GM12878 (cell line): ENCODE data around the gene CCHCR1. TPM values are rescaled to one million over a fixed set of nuclear protein-coding genes. Genes with fewer than 3 reads are reported as not detected.

Experiments
- ATAC-seq: fragments of 200-7000 bp; cut with Tn5 transposase; 3 replicates; pipeline ENCODE4 v1.9.1; 2020; ENCODE audit warnings: mild to moderate bottlenecking, moderate library complexity
- BruUV-seq: library from RNA; stranded (reverse); fragments of 400-500 nt; replicated peaks from 2 replicates; lab custom pipeline; 2021; lab: Mats Ljungman, UMichigan
- CTCF ChIA-PET: fragments of 300-600 bp; sonication (Branson Sonifier 250); formaldehyde crosslinking; extraction: SDS; loops from one replicate; lab custom pipeline; 2021; ENCODE audit warnings: inconsistent platforms; lab: Yijun Ruan, JAX
- POLR2A ChIA-PET: fragments of 350-600 bp; formaldehyde crosslinking; extraction: SDS; loops from one replicate; lab custom pipeline; 2021; ENCODE audit warnings: inconsistent platforms; lab: Charles Lee
- RAD21 ChIA-PET: fragments of 300-600 bp; sonication (Branson Sonifier 250); formaldehyde crosslinking; loops from one replicate; lab custom pipeline; 2023; ENCODE audit warnings: antibody characterized with exemption; ENCODE audit not compliant: unreplicated experiment; lab: Charles Lee
- SMC1A ChIA-PET: fragments of 300-600 bp; sonication (Branson Sonifier 250); formaldehyde crosslinking; loops from one replicate; lab custom pipeline; 2023; ENCODE audit not compliant: unreplicated experiment, uncharacterized antibody; lab: Charles Lee
- DNase-seq: peaks from one replicate; pipeline ENCODE4 v3.0.0-alpha.2; 2011; ENCODE audit warnings: low read depth, low spot score
- FAIRE-seq: peaks from 3 replicates; lab custom pipeline; 2011; peaks lifted over from hg19 to GRCh38; lab: Jason Lieb, UNC
- H2AFZ ChIP-seq: 2 replicates; pipeline ENCODE4 v1.6.0; 2011; ENCODE audit warnings: low read depth, low read length, control low read depth; ENCODE audit not compliant: control insufficient read depth
- H3K27ac ChIP-seq: 2 replicates; pipeline ENCODE4 v1.5.1; 2011; ENCODE audit warnings: control low read depth; ENCODE audit not compliant: control insufficient read depth, insufficient read depth
- H3K27me3 ChIP-seq, 2 experiments: replicated peaks in 1 of 2; 2 replicates each; pipeline versions ENCODE4 v1.6.0 to v1.6.1; 2011; ENCODE audit warnings: low read length in 1 of 2; ENCODE audit not compliant: control insufficient read depth in 2 of 2, insufficient read depth in 2 of 2
- H3K36me3 ChIP-seq, 2 experiments: 2 replicates each; pipeline ENCODE4 v1.5.1; 2011; ENCODE audit warnings: low read length in 1 of 2; ENCODE audit not compliant: control insufficient read depth in 2 of 2, insufficient read depth in 2 of 2
- H3K4me1 ChIP-seq: 2 replicates; pipeline ENCODE4 v1.6.1; 2011; ENCODE audit warnings: mild to moderate bottlenecking, low read length, moderate library complexity, mixed read lengths; ENCODE audit not compliant: control insufficient read depth, insufficient read depth
- H3K4me2 ChIP-seq: 2 replicates; pipeline ENCODE4 v1.6.0; 2011; ENCODE audit warnings: control low read depth; ENCODE audit not compliant: control insufficient read depth, insufficient read depth
- H3K4me3 ChIP-seq: fragments of 200-600 bp; sonication (generic); 2 replicates; pipeline ENCODE4 v1.5.1; 2016
- H3K79me2 ChIP-seq: 2 replicates; pipeline ENCODE4 v1.6.0; 2011; ENCODE audit warnings: low read length; ENCODE audit not compliant: control insufficient read depth, insufficient read depth
- H3K9ac ChIP-seq: 2 replicates; pipeline ENCODE4 v1.8.0; 2011; ENCODE audit warnings: low read length, control low read depth, mixed read lengths; ENCODE audit not compliant: control insufficient read depth, insufficient read depth
- H3K9me3 ChIP-seq: replicated peaks from 3 replicates; pipeline ENCODE4 v1.5.1; 2011; ENCODE audit warnings: mild to moderate bottlenecking, low read length; ENCODE audit not compliant: control insufficient read depth, insufficient read depth
- H4K20me1 ChIP-seq: 2 replicates; pipeline ENCODE4 v1.6.0; 2011; ENCODE audit not compliant: control insufficient read depth, insufficient read depth
- DPF2 ChIP-seq: fragments of 450-650 bp; IDR thresholded peaks from 2 replicates; pipeline ENCODE4 v1.6.1; 2017; ENCODE audit warnings: mild to moderate bottlenecking
- FOXK2 ChIP-seq: fragments of 450-650 bp; IDR thresholded peaks from 2 replicates; pipeline ENCODE4 v1.6.1; 2017; ENCODE audit warnings: mild to moderate bottlenecking, moderate library complexity
- MEF2B ChIP-seq: fragments of 450-650 bp; IDR thresholded peaks from 2 replicates; pipeline ENCODE4 v1.6.1; 2018; ENCODE audit warnings: mild to moderate bottlenecking, moderate library complexity; ENCODE audit not compliant: partially characterized antibody, poor library complexity, severe bottlenecking
- RELB ChIP-seq: fragments of 450-650 bp; IDR thresholded peaks from 2 replicates; pipeline ENCODE4 v1.6.1; 2017; ENCODE audit warnings: low read depth, mild to moderate bottlenecking, moderate library complexity
- REST ChIP-seq: IDR thresholded peaks from 2 replicates; pipeline ENCODE4 v1.6.1; 2012; ENCODE audit warnings: mild to moderate bottlenecking, low read depth, low read length
- SMC3 ChIP-seq: IDR thresholded peaks from 2 replicates; pipeline ENCODE4 v1.6.1; 2011; ENCODE audit warnings: low read length, improper control_type of control experiment, borderline replicate concordance
- SUZ12 ChIP-seq: fragments of 200-600 bp; sonication (generic); IDR thresholded peaks from one replicate; pipeline ENCODE4 v1.6.1; 2018; ENCODE audit warnings: antibody characterized with exemption, mild to moderate bottlenecking; ENCODE audit not compliant: unreplicated experiment
- ZBTB11 ChIP-seq: fragments of 450-650 bp; formaldehyde crosslinking; IDR thresholded peaks from 2 replicates; pipeline ENCODE4 v1.5.0; 2022; ENCODE audit warnings: mild to moderate bottlenecking, missing genetic modification characterization
- ZSCAN29 ChIP-seq: fragments of 450-650 bp; IDR thresholded peaks from 2 replicates; pipeline ENCODE4 v1.6.1; 2017; ENCODE audit warnings: mild to moderate bottlenecking, moderate library complexity
- WGBS: methylation state at CpG from one replicate; pipeline ENCODE4 v1.1.6; 2016; ENCODE audit warnings: low lambda C conversion rate; ENCODE audit not compliant: insufficient replicate concordance, insufficient coverage; ENCODE audit errors: missing lambda C conversion rate; 5-methylcytosine and 5-hydroxymethylcytosine counted together
- in situ Hi-C: fragments of 300-500 bp; cut with MboI; formaldehyde crosslinking; loops from 9 replicates; pipeline ENCODE4 v1.14.3; 2018; ENCODE audit warnings: mixed read lengths
- intact Hi-C: fragments of 100-400 bp; cut with micrococcal nuclease; formaldehyde crosslinking; loops from one replicate; pipeline ENCODE4 v1.14.2; 2022; ENCODE audit not compliant: unreplicated experiment
- polyA plus RNA-seq, 11 experiments: library from polyadenylated mRNA; depleted of rRNA in 4 of 11; unstranded in 6 of 11; stranded (reverse) in 5 of 11; fragments of >200 nt; fragmentation: Nextera tagmentation in 4 of 11; fragmentation: Illumina TruSeq in 1 of 11; extraction: Ambion mirVana in 4 of 11; extraction: Trizol in 1 of 11; gene quantifications; 1 replicate in 1 of 11; 2 replicates in 10 of 11; pipeline versions ENCODE4 v1.2.1 to v1.2.3, GENCODE V29; 2011 to 2016; ENCODE audit warnings: inconsistent platforms in 2 of 11, missing spikeins in 2 of 11, low read depth in 1 of 11
- total RNA-seq, 4 experiments: library from RNA; depleted of rRNA in 3 of 4; stranded (reverse); fragments of >200 nt in 3 of 4; fragmentation: Illumina TruSeq in 1 of 4; extraction: Trizol in 1 of 4; gene quantifications; 2 replicates each; pipeline versions ENCODE4 v1.2.1 to v1.2.3, GENCODE V29; 2013 to 2021

Gene CCHCR1
- total and polyA plus RNA-seq, 10 of the 15 experiments (the other 5 are each of a cell fraction or from before 2014, with no cell fraction given), result 1.0 to 35.2 (median 24.7) TPM

- Histone ChIP-seq H2AFZ (no peak overlapping the region), H3K4me2 (no peak overlapping the region), H3K9ac (no peak overlapping the region), H4K20me1 (no peaks in the 10 kb centered on the region), H3K36me3 (no peaks in the 10 kb centered on the region), H3K4me1 (peaks cover 2% of the 10 kb centered on the region), H3K27me3 (no peaks in the 10 kb centered on the region; a peak in 1 of 4 replicates), H3K4me3 (no peak overlapping the region), H3K79me2 (no peaks in the 10 kb centered on the region), H3K9me3 (no peaks in the 10 kb centered on the region; the same call in 2 of the 3 replicates), H3K27ac (no peak overlapping the region)
- BruUV-seq, result no TSS peak
- in situ Hi-C loops, result no loop called here
- no peak for ATAC-seq
- SMC1A ChIA-PET, result interaction anchor here (1.0 to 3.3 kb wide), 3 partner anchors 17 to 238 kb away, joined by 3 to 16 read pairs (median 5); no protein-coding TSS in a partner anchor
- POLR2A ChIA-PET, result no interaction called here
- 35% methylated on average over 6 of the region's 6 CpGs for WGBS
- RAD21 ChIA-PET, result interaction anchor here (0.8 to 1.3 kb wide), 2 partner anchors 59 to 70 kb away, joined by 3 to 4 read pairs; no protein-coding TSS in a partner anchor
- intact Hi-C loops, result no loop called here
- TF ChIP-seq ZSCAN29 (no peak), FOXK2 (no peak), ZBTB11 (CRISPR knock-in tag) (no peak), SUZ12 (no peak), SMC3 (no peak), REST (no peak), RELB (no peak), MEF2B (no peak), DPF2 (no peak)
- DNase-seq, result no peak
- CTCF ChIA-PET, result interaction anchor here (1.2 to 22.9 kb wide), 3 partner anchors 8 to 234 kb away, joined by 4 to 326 read pairs (median 29); no protein-coding TSS in a partner anchor
- no peak for FAIRE-seq
Measured at GRCh38 chr6:31132806-31133205, 24.8 kb downstream of the CCHCR1 start.
